GM10248 (cell line): ENCODE results near the gene DNAH6.
"Not testable (repeated sequence)": the region's sequence is repeated elsewhere in the genome, so short reads cannot be mapped to it uniquely, and the experiment has no call there.

Source experiments
- CTCF ChIA-PET: fragments of 300-600 bp; sonication (Branson Sonifier 250); formaldehyde crosslinking; extraction: SDS; loops from one replicate; lab custom pipeline; 2021; ENCODE audit warnings: antibody characterized with exemption; lab: Yijun Ruan, JAX
- POLR2A ChIA-PET: fragments of 350-650 bp; sonication (Branson Sonifier 250); formaldehyde crosslinking; extraction: SDS; loops from one replicate; lab custom pipeline; 2020; ENCODE audit warnings: antibody characterized with exemption; lab: Yijun Ruan, JAX
- DNase-seq: peaks from one replicate; pipeline ENCODE4 v3.0.0; 2012; ENCODE audit errors: extremely low spot score
- TF ChIP-seq, protein P1 (sequence below): IDR thresholded peaks from 2 replicates; pipeline ENCODE4 v1.5.1; 2012; ENCODE audit warnings: mild to moderate bottlenecking, low read depth; ENCODE audit errors: extremely low read depth, missing control alignments, control extremely low read depth

DNAH6 gene, protein sequence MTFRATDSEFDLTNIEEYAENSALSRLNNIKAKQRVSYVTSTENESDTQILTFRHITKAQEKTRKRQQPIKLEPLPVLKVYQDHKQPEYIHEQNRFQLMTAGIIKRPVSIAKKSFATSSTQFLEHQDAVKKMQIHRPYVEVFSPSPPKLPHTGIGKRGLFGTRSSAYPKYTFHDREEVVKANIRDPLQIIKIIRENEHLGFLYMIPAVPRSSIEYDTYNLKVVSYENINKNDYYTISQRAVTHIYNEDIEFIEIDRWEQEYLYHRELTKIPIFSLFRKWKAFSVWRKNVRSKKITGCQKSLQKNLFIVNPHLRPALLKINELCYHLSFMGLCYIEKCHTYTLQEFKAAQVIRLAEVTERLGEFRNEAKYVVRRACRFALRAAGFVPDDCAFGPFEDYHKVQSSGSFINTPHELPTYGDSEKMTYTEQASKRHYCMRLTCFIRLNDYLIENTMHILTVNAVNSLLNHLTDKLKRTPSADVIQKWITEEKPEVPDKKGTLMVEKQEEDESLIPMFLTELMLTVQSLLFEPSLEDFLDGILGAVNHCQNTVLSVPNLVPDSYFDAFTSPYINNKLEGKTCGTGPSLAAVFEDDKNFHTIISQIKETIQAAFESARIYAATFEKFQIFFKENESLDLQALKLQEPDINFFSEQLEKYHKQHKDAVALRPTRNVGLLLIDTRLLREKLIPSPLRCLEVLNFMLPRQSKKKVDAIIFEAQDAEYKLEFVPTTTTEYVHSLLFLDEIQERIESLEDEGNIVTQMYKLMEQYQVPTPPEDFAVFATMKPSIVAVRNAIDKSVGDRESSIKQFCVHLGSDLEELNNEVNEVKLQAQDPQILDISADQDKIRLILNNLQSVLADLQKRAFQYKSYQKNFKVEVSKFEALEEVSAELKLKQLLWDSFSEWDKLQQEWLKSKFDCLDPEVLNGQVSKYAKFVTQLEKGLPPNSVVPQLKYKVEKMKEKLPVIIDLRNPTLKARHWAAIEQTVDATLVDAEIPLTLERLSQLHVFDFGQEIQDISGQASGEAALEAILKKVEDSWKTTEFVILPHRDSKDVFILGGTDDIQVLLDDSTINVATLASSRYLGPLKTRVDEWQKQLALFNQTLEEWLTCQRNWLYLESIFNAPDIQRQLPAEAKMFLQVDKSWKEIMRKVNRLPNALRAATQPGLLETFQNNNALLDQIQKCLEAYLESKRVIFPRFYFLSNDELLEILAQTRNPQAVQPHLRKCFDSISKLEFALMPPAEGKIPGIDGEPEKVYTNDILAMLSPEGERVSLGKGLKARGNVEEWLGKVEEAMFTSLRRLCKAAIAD (N-terminal part only)

DNA sequence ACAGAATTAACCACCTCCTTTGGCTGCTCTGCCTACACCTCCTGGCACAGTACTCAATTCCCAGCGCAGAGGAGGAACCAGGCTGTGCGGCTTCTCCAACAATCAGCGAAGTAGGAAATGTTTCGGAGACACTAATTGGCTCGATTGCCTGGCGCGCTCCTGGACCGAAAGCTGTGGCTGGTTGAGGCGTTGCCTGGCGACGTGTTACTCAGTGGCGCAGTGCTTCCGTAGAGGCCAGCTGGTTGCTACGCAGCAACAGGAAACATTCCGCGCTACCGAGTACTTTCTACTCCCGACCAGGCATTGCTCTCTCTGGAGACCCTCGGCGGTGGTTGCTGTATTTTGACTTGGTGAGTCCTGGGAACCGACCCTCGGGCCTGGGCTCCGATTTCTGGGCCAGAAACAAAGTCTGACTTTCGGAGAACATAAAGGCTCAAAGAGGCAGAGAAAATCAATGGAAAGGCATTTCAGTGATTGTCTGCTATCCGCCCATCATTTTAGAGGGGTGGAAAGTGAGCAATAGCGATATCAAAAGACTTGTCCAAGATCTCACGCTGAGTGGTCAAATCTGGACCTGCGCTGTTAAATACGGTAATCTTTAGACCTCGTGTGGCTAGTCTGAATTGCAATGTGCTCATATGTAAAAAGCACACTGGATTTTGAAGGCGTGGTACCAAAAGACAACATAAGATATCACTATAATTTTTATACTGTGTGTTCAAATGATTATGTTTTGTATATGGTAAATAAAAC lies at the start of gene DNAH6:
DNAH6 (plus strand) TSS at position 265 of the 753 bp plus-strand sequence. CDS start 1,329 bp downstream, outside the sequence.
- POLR2A ChIA-PET = no interaction called here
- TF ChIP-seq, protein P1, sequence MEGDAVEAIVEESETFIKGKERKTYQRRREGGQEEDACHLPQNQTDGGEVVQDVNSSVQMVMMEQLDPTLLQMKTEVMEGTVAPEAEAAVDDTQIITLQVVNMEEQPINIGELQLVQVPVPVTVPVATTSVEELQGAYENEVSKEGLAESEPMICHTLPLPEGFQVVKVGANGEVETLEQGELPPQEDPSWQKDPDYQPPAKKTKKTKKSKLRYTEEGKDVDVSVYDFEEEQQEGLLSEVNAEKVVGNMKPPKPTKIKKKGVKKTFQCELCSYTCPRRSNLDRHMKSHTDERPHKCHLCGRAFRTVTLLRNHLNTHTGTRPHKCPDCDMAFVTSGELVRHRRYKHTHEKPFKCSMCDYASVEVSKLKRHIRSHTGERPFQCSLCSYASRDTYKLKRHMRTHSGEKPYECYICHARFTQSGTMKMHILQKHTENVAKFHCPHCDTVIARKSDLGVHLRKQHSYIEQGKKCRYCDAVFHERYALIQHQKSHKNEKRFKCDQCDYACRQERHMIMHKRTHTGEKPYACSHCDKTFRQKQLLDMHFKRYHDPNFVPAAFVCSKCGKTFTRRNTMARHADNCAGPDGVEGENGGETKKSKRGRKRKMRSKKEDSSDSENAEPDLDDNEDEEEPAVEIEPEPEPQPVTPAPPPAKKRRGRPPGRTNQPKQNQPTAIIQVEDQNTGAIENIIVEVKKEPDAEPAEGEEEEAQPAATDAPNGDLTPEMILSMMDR = no peak
- peak; percentile 47 for DNase-seq
- CTCF ChIA-PET = interaction anchor here (1.2 kb wide), 2 partner anchors 17 to 125 kb away, joined by 3 read pairs; no protein-coding TSS in a partner anchor

DNA sequence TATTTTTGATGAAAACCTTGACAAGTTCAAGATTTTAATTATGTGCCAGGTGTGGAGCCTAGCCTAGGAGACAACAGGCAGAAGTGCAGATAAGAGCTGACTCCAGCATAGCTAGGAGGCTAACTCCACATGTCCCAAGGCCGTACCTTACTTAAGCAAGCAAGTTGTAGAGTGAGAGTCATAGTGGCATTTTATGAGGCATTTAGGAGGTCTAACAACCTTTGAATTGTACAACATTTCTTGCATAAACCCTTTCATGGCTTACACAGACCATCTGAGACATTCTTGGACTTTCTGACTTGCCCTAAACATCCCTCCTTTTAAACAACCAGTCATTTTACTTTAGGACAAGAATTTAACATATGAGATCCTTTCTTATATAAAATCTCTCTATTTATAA lies 48.9 kb upstream of the DNAH6 start:
- TF ChIP-seq, protein P1 = no peak
- POLR2A ChIA-PET = no interaction called here
- no peak for DNase-seq
- CTCF ChIA-PET = interaction anchor here (0.9 to 2.0 kb wide), 2 partner anchors 16 to 459 kb away, joined by 3 to 8 read pairs; no protein-coding TSS in a partner anchor

DNA sequence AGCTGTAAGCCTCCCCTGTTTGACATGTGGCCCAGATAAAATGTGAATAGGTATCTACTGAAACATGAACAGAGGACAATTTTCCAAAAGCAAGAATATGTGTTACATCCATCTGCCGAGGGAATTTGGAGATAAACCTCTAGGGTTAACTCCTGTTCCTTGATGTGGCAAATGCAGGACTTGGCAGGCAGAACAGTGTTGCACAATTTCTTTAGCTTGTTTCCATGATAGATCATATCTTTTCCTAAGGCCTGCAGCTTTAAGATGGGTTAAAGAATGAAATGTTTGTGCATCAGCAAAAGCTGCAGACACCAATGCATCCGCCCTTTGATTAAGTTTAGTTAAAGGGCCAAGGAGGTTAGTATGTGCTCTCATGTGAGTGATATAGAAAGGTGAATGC lies 43.9 kb upstream of the DNAH6 start:
- CTCF ChIA-PET = interaction anchor here (1.1 kb wide), 1 partner anchor 11 kb away, joined by 4 read pairs; no protein-coding TSS in a partner anchor
- DNase-seq, POLR2A ChIA-PET: not testable (repeated sequence)

DNA sequence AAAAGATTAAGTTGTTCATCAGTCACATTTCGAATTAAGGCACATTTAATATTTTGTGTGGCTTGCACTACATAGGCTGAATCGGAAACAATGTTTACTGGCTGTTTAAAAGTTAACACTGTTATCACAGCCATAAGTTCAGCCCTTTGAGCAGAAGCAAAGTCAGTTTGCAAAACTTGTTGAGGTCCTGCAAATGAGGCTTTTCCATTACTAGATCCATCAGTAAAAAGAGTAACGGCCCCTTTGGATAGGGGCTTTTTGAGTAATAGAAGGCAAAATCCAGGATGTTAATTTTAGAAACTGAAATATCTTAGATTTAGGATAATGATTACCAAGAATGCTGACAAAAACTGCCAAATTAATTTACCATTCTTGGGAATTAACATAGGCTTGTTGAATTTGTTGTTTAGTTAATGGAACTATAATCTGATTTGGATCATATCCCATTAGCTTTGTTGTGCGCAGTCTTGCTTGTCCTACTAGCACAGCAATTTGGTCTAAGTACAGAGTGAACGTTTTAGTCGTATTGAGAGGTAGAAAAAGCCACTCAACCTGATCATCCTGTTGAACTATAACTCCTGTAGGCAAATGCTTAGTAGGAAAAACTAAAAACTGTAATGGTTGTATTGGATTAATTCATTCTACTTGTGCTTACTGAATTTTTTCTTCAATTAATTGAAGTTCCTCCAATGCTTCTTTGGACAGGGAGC lies 43.3 kb upstream of the DNAH6 start:
- DNase-seq = no peak
- ChIA-PET POLR2A (no interaction called here), CTCF (interaction anchor here (0.9 kb wide), 1 partner anchor 25 kb away, joined by 3 read pairs; no protein-coding TSS in a partner anchor)
- TF ChIP-seq, protein P1 = no peak

DNA sequence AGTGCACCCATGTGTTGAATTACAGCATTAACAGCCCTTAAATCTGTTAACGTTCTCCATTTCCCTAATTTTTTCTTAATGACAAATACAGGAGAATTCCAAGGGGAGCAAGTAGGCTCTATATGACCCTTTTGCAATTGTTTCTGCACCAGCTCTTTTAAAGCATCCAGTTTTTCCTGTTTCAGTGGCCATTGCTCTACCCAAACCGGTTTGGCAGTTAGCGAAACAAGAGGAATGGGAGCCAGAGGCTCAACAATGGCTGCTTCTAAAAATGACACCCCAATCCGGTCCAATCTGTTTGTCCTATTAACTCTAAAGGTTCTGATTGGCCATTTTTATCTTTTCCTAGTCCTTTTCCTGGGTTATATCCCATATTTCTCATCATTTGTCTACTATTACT lies 42.1 kb upstream of the DNAH6 start:
- ChIA-PET CTCF (interaction anchor here (0.9 to 1.8 kb wide), 2 partner anchors 8 to 23 kb away, joined by 3 to 6 read pairs; no protein-coding TSS in a partner anchor), POLR2A (no interaction called here)
- no peak for DNase-seq
- TF ChIP-seq, protein P1 = no peak
